NOMO-1 (cell line): ENCODE data around the gene MMP24OS.
A peak's percentile ranks its signal among the peaks of the same experiment; 100 is the strongest.
"Not testable (repeated sequence)": the region's sequence is repeated elsewhere in the genome, so short reads cannot be mapped to it uniquely, and the experiment has no call there.

Experiments
- DNase-seq, 2 experiments: peaks; one replicate each; lab custom pipeline; 2025; ENCODE audit not compliant: unreplicated experiment in 2 of 2; lab: John Stamatoyannopoulos, UW

The MMP24OS gene

DNA sequence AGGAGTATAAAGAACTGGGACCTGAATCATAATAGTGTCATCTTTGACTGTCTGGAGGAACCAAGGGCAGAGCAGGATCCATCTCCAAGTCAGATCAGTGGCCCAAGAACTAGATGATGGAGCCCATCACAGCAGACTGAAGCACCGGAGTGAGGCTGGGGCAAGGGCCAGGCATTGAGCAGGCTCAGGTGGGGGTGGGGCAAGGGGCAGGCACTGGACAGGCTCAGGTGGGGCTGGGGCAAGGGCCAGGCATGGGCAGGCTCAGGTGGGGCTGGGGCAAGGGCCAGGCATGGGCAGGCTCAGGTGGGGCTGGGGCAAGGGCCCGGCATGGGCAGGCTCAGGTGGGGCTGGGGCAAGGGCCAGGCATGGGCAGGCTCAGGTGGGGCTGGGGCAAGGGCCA lies 25.3 kb downstream of the MMP24OS start:
- DNase-seq, result not testable (repeated sequence)

DNA sequence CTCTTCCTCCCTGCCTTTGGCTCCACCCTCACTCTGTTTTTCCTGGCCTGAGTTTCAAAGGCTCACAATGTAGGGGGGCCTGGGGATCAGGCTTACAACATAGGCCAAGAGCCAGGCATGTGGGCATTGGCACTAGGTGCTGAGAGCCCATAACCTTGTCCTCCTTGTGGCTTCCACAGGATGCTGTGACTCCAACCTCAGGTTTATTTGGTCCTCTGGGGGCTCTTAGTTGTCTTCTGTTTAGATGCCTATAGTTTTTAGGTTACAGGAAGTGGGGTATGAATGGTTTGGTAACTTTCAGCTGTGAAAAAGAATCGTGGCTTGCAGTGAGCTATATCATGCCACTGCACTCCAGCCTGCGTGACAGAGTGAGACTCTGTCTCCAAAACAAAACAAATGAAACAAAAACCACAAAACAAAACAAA lies 25.9 kb downstream of the MMP24OS start:
- no peak for DNase-seq

DNA sequence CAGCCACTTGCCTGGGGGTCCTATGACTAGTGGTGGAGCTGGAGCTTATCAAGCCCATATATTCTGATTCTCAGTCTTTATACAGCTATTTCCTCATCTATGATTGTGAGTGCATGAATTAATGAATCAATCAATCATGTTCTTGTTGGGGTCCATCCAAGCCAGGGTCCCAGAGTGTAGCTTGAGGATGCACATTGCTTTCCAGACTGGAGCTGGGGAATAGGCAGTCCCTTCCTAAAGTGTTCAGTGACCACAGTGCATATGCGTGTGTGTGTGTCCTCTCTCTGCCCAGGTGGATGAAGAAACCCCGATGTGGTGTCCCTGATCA lies 26.3 kb downstream of the MMP24OS start:
- no peak for DNase-seq

DNA sequence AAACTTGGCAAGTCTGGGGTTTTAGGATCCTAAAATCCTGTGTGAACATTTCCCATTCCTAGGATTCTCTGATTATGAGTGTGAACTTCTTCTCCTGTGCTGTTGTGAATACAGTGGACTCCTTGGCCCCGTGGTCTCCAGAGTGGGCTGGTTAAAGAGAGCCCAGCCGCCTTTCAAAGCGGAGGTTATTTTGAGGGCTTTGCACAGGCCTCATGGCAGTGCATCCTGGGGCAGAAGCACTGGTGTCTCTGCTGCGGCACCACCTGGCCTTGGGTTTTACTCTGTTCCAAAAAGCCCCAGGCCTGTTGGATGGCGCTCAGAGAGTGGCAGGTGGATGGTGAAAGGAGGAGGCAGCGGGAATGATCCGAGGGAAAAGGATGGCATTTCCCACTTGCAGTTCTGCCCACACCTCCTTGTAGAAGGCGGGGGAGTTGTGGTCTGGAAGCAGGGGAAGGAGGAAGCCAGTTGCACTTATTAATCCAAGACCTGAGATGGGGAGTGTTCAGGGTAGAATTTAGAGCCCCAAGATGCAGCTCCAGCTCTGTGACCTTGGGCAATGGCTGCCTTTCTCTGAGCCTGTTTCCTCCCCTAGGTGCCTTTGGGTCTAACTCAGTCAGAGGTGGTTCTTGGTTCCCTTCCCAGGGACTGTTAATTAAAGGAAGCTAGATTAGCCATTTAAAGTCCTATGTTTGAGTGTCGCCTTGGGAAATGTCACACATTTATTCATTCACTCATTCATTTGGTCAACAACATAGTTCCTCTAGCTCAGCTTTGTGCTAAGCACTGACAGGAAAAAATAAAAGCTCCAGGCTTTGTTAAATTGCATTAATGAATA lies 29.1 kb downstream of the MMP24OS start:
- no peak for DNase-seq

DNA sequence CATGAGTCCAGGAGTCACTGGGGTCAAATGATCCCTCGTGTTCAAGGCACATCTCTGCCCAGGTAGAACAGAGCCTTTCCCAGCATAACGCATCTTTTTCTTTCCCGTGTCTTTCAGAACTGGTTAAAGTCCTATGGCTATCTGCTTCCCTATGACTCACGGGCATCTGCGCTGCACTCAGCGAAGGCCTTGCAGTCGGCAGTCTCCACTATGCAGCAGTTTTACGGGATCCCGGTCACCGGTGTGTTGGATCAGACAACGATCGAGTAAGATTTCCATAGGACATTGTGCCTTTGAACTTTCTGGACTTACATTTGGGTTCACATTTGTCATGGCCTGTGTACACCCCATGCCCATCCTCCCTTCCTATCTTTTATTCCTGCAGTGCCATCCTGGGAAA lies 31.2 kb downstream of the MMP24OS start:
- no peak for DNase-seq

DNA sequence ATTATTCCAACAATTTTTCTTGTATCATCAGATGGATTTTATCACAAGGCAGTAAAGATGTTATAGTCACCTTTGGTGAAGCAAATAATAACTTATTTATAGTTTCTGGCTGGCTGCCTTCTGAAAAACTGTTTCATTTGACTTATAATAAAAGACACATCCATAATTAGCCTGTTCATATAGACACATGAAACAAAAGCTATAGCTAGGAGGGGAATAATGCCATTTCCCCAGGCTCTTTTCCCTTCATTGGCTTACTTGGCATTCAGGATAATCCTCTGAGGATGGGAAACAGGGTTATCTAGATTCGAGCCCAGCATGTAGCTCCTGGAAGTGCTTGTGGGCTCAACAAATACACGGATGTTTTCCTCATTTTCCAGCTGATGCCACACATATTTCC lies 33.9 kb downstream of the MMP24OS start:
- DNase-seq, result no peak

DNA sequence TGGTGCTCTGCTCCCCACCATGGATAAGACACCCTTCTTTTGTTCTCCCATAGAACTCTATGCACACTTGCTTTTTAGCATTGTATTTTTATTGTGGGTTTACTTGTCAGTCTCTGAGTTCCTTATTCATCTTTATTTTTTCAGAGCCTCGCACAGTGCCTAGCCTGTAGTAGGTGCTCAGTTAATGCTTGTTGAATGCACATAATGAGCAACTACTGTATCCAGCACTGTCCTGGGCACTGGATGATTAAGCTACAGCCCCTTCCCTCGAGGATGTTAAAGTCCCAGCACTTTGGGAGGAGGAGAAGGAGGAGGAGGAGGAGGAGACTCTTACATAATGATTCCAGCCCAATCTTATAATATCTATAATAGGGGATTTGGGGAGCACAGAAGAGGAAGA lies 34.6 kb downstream of the MMP24OS start:
- no peak for DNase-seq

DNA sequence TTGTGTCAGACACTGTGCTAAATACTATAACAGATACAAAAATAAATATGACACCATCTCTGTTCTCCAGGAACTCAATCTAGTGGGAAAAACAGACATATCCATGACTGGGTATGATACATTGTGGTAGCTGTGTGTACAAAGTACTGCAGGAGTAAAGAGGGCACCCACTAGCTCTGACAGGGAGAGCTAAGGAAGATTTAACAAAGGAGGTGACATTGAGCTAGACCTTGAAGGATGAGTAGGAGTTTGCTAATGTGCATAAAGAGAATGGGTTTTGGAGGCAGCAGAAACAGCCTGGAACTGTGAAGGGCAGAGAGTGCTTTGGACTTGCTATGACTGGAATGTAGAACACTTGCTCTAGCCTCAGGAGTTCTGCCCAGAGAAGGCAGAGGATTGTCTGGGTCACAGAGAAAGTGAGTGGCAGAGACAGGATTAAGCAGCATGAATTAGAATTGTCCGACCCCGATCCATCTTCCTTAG lies 37.1 kb downstream of the MMP24OS start:
- no peak for DNase-seq

DNA sequence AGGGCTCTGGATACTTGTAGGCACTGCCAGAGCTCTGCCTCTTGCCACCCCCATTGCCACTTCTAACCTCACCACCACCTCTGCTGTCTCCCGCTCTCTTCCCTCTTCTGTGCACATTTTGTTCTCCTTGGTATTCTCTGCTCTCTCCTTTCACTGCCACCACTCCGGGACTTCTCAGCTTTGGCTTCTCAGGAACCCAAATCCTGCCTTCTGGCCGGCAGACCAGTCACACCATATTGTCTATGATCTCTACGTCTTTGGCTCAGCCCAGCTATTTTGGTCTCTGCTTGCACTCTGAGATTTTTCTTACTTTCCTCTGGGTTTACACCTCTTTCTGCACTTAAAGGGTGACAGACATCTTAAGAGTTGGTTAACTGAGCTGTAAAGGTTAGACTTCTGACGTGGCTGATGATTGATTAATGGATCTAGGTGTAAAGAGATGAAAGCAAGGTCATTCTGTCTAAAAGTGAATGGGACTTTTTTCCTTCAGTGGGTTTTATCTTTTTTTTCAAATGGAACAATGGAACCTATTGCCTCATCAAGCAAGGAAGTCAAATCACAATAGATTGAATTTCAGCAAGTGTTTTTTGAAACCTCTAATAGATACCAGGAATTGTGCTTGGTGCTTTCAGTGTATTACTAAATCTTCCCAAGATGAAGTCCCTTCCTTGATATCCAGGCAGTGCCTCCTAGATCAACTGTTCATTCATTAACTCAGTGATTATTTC lies 37.7 kb downstream of the MMP24OS start:
- no peak for DNase-seq

DNA sequence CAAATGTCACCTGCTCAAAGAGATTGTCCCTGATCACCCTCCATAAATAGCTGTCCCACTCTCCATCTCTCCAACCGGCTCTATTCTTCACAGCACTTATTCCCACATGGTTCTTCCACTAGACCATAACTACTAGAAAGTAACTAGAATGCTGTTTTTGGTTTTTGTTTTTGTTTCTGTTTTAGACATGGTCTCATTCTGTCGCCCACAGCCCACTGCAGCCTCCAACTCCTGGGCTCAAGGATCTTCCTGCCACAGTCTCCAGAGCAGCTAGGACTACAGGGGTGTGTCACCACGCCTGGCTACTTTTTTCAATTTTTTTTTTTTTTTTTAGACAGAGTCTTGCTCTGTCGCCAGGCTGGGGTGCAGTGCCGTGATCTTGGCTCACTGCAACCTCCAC lies 39.2 kb downstream of the MMP24OS start:
- no peak for DNase-seq

DNA sequence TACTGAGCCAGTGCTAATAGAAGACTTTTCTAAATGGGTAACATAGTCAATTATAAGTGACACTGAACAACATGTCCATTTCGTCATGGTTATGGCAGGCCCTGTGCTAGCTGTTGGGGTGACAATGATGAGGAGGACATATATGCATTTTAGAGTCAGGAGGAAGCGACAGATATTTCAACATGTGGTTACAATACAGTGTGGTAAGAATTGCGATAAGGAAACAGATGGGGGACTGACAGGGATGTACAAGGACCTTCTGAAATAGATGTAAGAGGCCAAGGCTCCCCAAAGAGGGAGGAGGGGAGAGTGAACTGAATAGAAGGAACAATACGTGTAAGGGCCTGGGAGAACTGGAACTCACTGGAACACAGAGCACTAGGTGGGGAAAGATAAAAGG lies 39.8 kb downstream of the MMP24OS start:
- DNase-seq, result peak; percentile 56 to 90

DNA sequence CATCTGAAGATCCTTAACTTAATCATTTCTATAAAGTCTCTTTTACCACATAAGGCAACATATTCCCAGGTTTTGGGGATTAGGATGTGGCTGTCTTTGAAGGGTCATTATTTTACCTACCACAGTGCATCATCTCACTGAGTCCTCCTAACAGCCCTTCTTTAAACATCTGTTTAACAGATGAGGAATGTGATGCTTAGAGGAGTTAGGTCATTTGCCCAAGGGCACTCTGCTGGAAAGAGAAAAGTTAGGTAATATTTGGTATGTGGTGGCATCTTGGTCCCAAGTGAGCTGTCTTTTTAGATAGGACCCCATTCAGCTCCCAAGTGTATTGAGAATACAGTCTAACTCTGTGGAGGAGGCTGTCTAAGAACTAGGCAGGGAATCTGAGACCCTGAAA lies 40.4 kb downstream of the MMP24OS start:
- DNase-seq, result no peak

DNA sequence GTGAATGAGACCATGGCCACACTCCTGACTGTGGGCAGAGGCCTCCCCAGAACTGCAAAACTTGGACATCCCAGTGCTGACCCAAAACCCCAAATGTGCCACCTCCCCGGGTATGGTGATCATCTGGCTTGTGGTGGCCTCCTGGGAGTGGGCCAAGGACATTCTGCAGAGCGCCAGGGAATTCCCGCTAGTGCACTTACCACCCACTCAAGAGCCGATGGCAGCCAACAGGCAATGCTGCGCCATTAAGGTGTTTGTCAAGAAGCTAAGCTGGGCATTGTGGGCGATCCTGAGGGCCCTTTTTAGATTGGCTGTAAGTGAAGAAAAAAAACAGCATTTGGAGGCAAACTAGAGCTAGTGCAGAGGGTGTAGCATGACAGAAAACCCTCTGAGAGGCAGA lies 42.0 kb downstream of the MMP24OS start:
- DNase-seq, result no peak

DNA sequence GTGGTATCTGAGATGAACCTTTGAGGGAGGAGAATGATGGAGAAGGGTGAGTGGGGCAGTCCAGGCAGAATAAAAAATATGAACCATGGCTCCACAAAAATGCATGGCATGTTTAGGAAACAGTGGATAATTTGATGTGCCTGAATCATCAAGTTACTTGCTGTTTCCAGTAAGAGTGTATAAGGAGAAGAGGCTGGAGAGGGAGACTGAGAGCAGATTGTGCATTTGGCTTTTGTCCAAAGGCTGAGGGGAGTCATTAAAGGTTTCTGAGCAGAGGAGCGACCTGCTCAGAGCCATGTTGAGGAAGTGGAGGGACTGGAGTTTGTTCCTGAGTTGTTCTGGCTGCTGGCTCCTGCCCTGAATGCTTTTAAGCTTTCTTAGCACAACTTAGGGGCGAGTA lies 45.3 kb downstream of the MMP24OS start:
- no peak for DNase-seq

DNA sequence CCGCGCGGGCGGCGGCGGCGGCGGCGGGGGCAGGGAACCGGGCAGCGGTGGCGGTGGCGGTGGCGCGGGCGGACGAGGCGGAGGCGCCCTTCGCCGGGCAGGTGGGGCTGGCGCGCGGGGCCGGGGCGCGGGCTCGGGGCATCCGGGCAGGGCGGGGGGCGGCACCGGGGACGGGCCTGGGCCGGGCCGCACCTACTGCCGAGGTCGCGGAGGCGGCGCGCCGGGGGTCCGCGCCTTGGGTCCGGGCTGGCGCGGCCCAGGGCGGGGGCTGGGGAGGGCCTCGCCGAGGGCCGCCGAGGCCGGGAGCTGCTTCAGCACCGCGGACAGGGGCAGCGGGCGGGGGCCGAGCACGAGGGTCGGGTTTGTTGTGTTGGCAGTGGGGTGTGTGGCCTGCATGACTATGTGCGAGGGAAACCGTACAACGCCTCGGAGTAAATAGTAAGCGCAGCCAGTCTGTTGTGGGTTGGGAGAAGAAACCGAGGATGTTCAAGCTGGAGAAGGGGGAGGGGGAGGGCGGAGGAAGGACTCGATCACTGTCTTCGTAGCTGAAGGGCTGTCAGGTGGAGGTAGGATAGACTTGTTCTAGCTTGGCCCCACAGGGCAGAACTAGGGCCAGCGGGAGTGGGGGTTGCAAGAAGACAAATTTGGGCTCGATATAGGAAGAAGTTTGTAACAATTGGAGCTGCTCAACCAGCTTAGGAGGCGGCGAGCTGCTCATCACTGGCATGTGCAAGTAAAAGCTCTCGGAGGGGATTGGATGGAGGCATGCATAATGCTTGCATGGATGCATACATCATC lies 50.8 kb downstream of the MMP24OS start:
- peak in 1 of 2 experiments; percentile 14 for DNase-seq
